NB4 (cell line): ENCODE data around the gene TBC1D22A.

Experiments
- DNase-seq: peaks from one replicate; pipeline ENCODE4 v3.0.0; 2010; ENCODE audit warnings: low read depth
- H3K4me3 ChIP-seq: one replicate; pipeline ENCODE4 v1.5.1; 2011; ENCODE audit warnings: mild to moderate bottlenecking, low read depth, low read length, moderate library complexity
- CTCF ChIP-seq: IDR thresholded peaks from one replicate; pipeline ENCODE4 v1.5.1; 2012; ENCODE audit warnings: low read depth, low read length
- MYC ChIP-seq: IDR thresholded peaks from 2 replicates; pipeline ENCODE4 v1.6.1; 2011; ENCODE audit warnings: low read depth, low read length
- POLR2A ChIP-seq: IDR thresholded peaks from 2 replicates; pipeline ENCODE4 v1.6.1; 2011; ENCODE audit warnings: mild to moderate bottlenecking; ENCODE audit not compliant: insufficient read length; ENCODE audit errors: extremely low read depth
- TF ChIP-seq, protein P1 (sequence below): IDR thresholded peaks from 2 replicates; pipeline ENCODE4 v1.6.1; 2011; ENCODE audit warnings: low read depth, low read length

TBC1D22A gene

DNA sequence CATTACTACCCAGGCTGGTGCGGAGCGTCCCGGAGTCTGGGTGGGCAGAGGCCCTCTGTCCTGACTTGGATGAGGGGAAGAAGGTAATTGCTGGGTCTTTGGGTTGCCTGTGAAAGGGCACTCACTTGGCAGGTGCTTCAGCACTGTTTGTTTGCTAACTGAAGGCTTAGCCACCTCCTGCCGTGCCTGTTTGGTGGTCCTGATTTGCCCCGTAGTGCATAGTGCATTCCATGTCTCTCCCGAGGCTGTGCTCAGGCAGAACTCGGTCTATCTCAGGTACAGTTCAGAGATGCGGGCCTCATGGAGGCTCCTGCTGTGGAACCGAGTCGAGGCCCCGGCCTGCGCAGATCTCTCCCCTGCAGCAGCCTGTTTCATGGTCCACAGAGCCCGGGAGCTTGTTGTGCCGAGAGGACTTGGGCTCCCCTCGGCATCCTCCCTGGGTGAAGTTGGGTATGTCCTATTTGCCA lies 146.2 kb downstream of the TBC1D22A start:
- H3K4me3 ChIP-seq: no peak overlapping the region
- no peak for TF ChIP-seq MYC
- no peak for DNase-seq

- TF ChIP-seq CTCF: no peak
- DNase-seq: no peak
Measured at GRCh38 chr22:46909237-46910030, 147.0 kb downstream of the TBC1D22A start.

GRCh38 chr22:46910624-46911023 lies 148.2 kb downstream of the TBC1D22A start:
- no peak for DNase-seq
- no peak overlapping the region for H3K4me3 ChIP-seq
- no peak for TF ChIP-seq POLR2A
- TF ChIP-seq MYC: no peak
- TF ChIP-seq, protein P1, sequence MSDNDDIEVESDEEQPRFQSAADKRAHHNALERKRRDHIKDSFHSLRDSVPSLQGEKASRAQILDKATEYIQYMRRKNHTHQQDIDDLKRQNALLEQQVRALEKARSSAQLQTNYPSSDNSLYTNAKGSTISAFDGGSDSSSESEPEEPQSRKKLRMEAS: no peak
- no peak for TF ChIP-seq CTCF

More at GRCh38 chr22:46909237-46910030, 147.0 kb downstream of the TBC1D22A start:
- H3K4me3 ChIP-seq: no peak overlapping the region

GRCh38 chr22:46911346-46911745 lies 148.9 kb downstream of the TBC1D22A start:
- TF ChIP-seq, protein P1: no peak
- TF ChIP-seq POLR2A (no peak), MYC (no peak), CTCF (no peak)

DNA sequence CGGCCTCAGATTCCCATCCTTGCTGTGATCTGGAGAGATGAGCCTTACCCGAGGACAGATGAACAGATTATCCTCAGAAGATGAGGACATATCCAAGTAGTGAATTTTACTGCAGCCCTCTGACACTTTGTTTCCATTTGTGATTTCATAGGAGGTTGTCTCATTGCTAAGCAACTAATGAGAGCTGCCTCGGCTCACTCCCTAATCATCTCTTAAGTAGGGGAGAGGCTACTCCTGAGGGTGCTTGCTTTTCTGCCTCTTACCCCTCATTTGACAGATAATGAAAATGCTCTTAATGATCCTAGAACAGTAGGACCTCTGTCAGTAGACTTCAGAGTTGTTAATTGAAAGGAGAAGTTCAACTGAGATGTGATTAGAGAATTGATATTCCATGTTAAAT lies 150.9 kb downstream of the TBC1D22A start:
- no peak overlapping the region for H3K4me3 ChIP-seq
- no peak for DNase-seq
- no peak for TF ChIP-seq POLR2A
- no peak for TF ChIP-seq CTCF
- no peak for TF ChIP-seq MYC

More at GRCh38 chr22:46911346-46911745, 148.9 kb downstream of the TBC1D22A start:
- no peak for DNase-seq
- H3K4me3 ChIP-seq: no peak overlapping the region

GRCh38 chr22:46914481-46914880 lies 152.0 kb downstream of the TBC1D22A start:
- TF ChIP-seq CTCF (no peak), POLR2A (no peak), MYC (no peak)
- TF ChIP-seq, protein P1: no peak
- DNase-seq: no peak
- no peak overlapping the region for H3K4me3 ChIP-seq
